K562 (cell line): Measurements from ENCODE around the gene AIM2. TPM values are rescaled to one million over a fixed set of nuclear protein-coding genes. Genes with fewer than 3 reads are reported as not detected.

ENCODE experiments used
- ATAC-seq: fragments of 200-7000 bp; cut with Tn5 transposase; 3 replicates; pipeline ENCODE4 v1.9.1; 2020; ENCODE audit warnings: moderate library complexity
- BruUV-seq: library from RNA; stranded (reverse); fragments of 400-500 nt; replicated peaks from 2 replicates; lab custom pipeline; 2021; lab: Mats Ljungman, UMichigan
- CTCF ChIA-PET: fragments of 300-600 bp; formaldehyde crosslinking; extraction: SDS; loops from one replicate; lab custom pipeline; 2021; ENCODE audit warnings: low intra/inter-chr PET ratio; lab: Yijun Ruan, JAX
- POLR2A ChIA-PET: fragments of 300-600, 350-650 bp; sonication (Branson Sonifier 250); formaldehyde crosslinking; extraction: SDS; loops from one replicate; lab custom pipeline; 2021; ENCODE audit warnings: antibody characterized with exemption, inconsistent platforms; lab: Yijun Ruan, JAX
- DNase-seq, 4 experiments: peaks; one replicate each; pipeline versions ENCODE4 v3.0.0 to v3.0.0-alpha.2; 2011 to 2018; ENCODE audit warnings: low spot score in 3 of 4, mixed read lengths in 3 of 4; ENCODE audit errors: extremely low read depth in 1 of 4
- FAIRE-seq: peaks from 2 replicates; lab custom pipeline; 2011; peaks lifted over from hg19 to GRCh38; lab: Jason Lieb, UNC
- H2AFZ ChIP-seq: 2 replicates; pipeline ENCODE4 v1.6.0; 2011; ENCODE audit warnings: low read depth, low read length, control low read depth, inconsistent platforms
- H3K27ac ChIP-seq: fragments of 200-600 bp; 3 replicates; pipeline ENCODE4 v1.8.0; 2011; ENCODE audit warnings: low read depth, mild to moderate bottlenecking, control low read depth, inconsistent platforms, low read length, moderate library complexity, mixed read lengths; ENCODE audit errors: extremely low read depth
- H3K27me3 ChIP-seq, 2 experiments: fragments of 300-600 bp in 1 of 2; 2 replicates in 1 of 2; 3 replicates in 1 of 2; pipeline versions ENCODE4 v1.6.0 to v1.8.0; 2011; ENCODE audit warnings: inconsistent platforms in 2 of 2, low read length in 2 of 2, mild to moderate bottlenecking in 1 of 2, mixed read lengths in 1 of 2, moderate library complexity in 1 of 2; ENCODE audit not compliant: control insufficient read depth in 2 of 2, insufficient read depth in 2 of 2
- H3K36me3 ChIP-seq: fragments of 300-600 bp; 3 replicates; pipeline ENCODE4 v1.8.0; 2011; ENCODE audit warnings: mild to moderate bottlenecking, low read length, inconsistent platforms; ENCODE audit not compliant: control insufficient read depth, insufficient read depth
- H3K4me1 ChIP-seq, 2 experiments: fragments of 200-600 bp in 1 of 2; replicated peaks in 1 of 2; 2 replicates in 1 of 2; 3 replicates in 1 of 2; pipeline versions ENCODE4 v1.5.1 to v1.8.0; 2011; ENCODE audit warnings: inconsistent platforms in 2 of 2, low read length in 2 of 2, mild to moderate bottlenecking in 1 of 2, mixed read lengths in 1 of 2, moderate library complexity in 1 of 2; ENCODE audit not compliant: control insufficient read depth in 2 of 2, insufficient read depth in 2 of 2
- H3K4me2 ChIP-seq: 2 replicates; pipeline ENCODE4 v1.6.1; 2011; ENCODE audit warnings: low read length, control low read depth, inconsistent platforms, mixed read lengths; ENCODE audit not compliant: insufficient read depth
- H3K4me3 ChIP-seq: fragments of 200-600 bp; sonication (generic), shearing (Covaris generic); 2 replicates; pipeline ENCODE4 v1.5.1; 2016; ENCODE audit warnings: control low read depth, inconsistent platforms
- H3K79me2 ChIP-seq: fragments of 200-600 bp; 3 replicates; pipeline ENCODE4 v1.8.0; 2011; ENCODE audit warnings: low read length, inconsistent platforms; ENCODE audit not compliant: control insufficient read depth, insufficient read depth
- H3K9ac ChIP-seq, 2 experiments: 2 replicates each; pipeline versions ENCODE4 v1.6.0 to v1.6.1; 2011; ENCODE audit warnings: low read depth in 2 of 2, low read length in 2 of 2, control low read depth in 1 of 2, inconsistent platforms in 1 of 2, mild to moderate bottlenecking in 1 of 2, mixed read lengths in 1 of 2; ENCODE audit not compliant: insufficient read depth in 1 of 2
- H3K9me1 ChIP-seq: one replicate; pipeline ENCODE4 v1.6.0; 2011; ENCODE audit warnings: inconsistent platforms, mild to moderate bottlenecking, low read length, moderate library complexity; ENCODE audit not compliant: control insufficient read depth, insufficient read depth
- H3K9me3 ChIP-seq: replicated peaks from 2 replicates; pipeline ENCODE4 v1.5.1; 2011; ENCODE audit warnings: low read depth, low read length, inconsistent platforms; ENCODE audit not compliant: control insufficient read depth, insufficient read depth
- H4K20me1 ChIP-seq: replicated peaks from 2 replicates; pipeline ENCODE4 v1.6.1; 2011; ENCODE audit warnings: low read length, inconsistent platforms, mixed read lengths; ENCODE audit not compliant: control insufficient read depth, insufficient read depth
- CTBP1 ChIP-seq: fragments of 450-650 bp; IDR thresholded peaks from 2 replicates; pipeline ENCODE4 v1.6.1; 2016; ENCODE audit warnings: borderline replicate concordance
- DNMT1 ChIP-seq: fragments of 450-650 bp; IDR thresholded peaks from 2 replicates; pipeline ENCODE4 v1.6.1; 2016; ENCODE audit warnings: antibody characterized with exemption, mild to moderate bottlenecking
- FOSL1 ChIP-seq: fragments of 200-800 bp; sonication (Bioruptor generic); conservative IDR thresholded peaks from 2 replicates; pipeline ENCODE4 v1.6.1; 2016; ENCODE audit warnings: missing genetic modification characterization, missing compliant biosample characterization
- NFIX ChIP-seq: fragments of 250-450 bp; sonication (Bioruptor Pico); IDR thresholded peaks from 2 replicates; pipeline ENCODE4 v1.4.0; 2020; ENCODE audit warnings: low read depth, mild to moderate bottlenecking, moderate library complexity
- PYGO2 ChIP-seq: fragments of 450-650 bp; IDR thresholded peaks from 2 replicates; pipeline ENCODE4 v1.6.1; 2016; ENCODE audit warnings: mild to moderate bottlenecking, missing genetic modification characterization, moderate library complexity, missing compliant biosample characterization
- SMAD1 ChIP-seq: fragments of 150-350 bp; IDR thresholded peaks from 2 replicates; pipeline ENCODE4 v1.6.1; 2014; ENCODE audit warnings: low read length, low read depth; ENCODE audit not compliant: partially characterized antibody
- SMARCE1 ChIP-seq: fragments of 450-650 bp; IDR thresholded peaks from 2 replicates; pipeline ENCODE4 v1.7.1; 2016; ENCODE audit warnings: mild to moderate bottlenecking
- TAF15 ChIP-seq: fragments of 200-400 bp; formaldehyde crosslinking; IDR thresholded peaks from 2 replicates; pipeline ENCODE4 v1.6.1; 2017; ENCODE audit warnings: mild to moderate bottlenecking, low read depth, low read length, moderate library complexity
- ZNF23 ChIP-seq: fragments of 250-450 bp; sonication (Bioruptor Pico); IDR thresholded peaks from 2 replicates; pipeline ENCODE4 v1.4.0; 2020; ENCODE audit warnings: mild to moderate bottlenecking
- WGBS: fragments of 100-300 bp; shearing (Covaris generic); methylation state at CpG from one replicate; pipeline ENCODE4 v1.1.6; 2016; ENCODE audit warnings: low coverage, mixed read lengths; ENCODE audit not compliant: insufficient coverage; ENCODE audit errors: missing lambda C conversion rate; 5-methylcytosine and 5-hydroxymethylcytosine counted together
- in situ Hi-C: fragments of 300-500 bp; cut with MboI; formaldehyde crosslinking; loops from 4 replicates; pipeline ENCODE4 v1.15.0; 2018; ENCODE audit warnings: inconsistent platforms, mixed read lengths
- intact Hi-C: fragments of 100-400 bp; cut with micrococcal nuclease; formaldehyde crosslinking; loops from 2 replicates; pipeline ENCODE4 v1.14.2; 2022
- polyA plus RNA-seq, 8 experiments: library from polyadenylated mRNA; depleted of rRNA in 4 of 8; stranded (reverse) in 5 of 8; unstranded in 3 of 8; fragments of >200 nt; fragmentation: Nextera tagmentation in 2 of 8; fragmentation: Illumina TruSeq in 1 of 8; extraction: Ambion mirVana in 2 of 8; extraction: Trizol in 1 of 8; gene quantifications; 2 replicates each; pipeline versions ENCODE4 v1.2.1 to v1.2.3, GENCODE V29; 2011 to 2014; ENCODE audit warnings: inconsistent platforms in 1 of 8, missing spikeins in 1 of 8
- total RNA-seq, 7 experiments: library from RNA; depleted of rRNA in 6 of 7; stranded (reverse); fragments of >200 nt in 6 of 7; fragmentation: Illumina TruSeq in 2 of 7; extraction: Trizol in 2 of 7; gene quantifications; 2 replicates each; pipeline versions ENCODE4 v1.2.1 to v1.2.3, GENCODE V29; 2011 to 2021; ENCODE audit warnings: low replicate concordance in 1 of 7
- TF ChIP-seq, protein P1 (sequence below): sonication (generic); formaldehyde crosslinking; IDR thresholded peaks from 2 replicates; pipeline ENCODE4 v1.8.0; 2022; ENCODE audit warnings: mild to moderate bottlenecking, missing genetic modification reagents
- TF ChIP-seq, protein P2 (sequence below), 2 experiments: fragments of 450-650 bp; IDR thresholded peaks; 2 replicates each; pipeline ENCODE4 v1.6.1; 2016
- TF ChIP-seq, protein P3 (sequence below): fragments of 450-650 bp; formaldehyde crosslinking; IDR thresholded peaks from 2 replicates; pipeline ENCODE4 v1.4.0; 2020; ENCODE audit warnings: mild to moderate bottlenecking, moderate library complexity
- TF ChIP-seq, protein P4 (sequence below), 2 experiments: fragments of 450-650 bp; conservative IDR thresholded peaks; 2 replicates each; pipeline ENCODE4 v1.6.1; 2017; ENCODE audit warnings: mild to moderate bottlenecking in 2 of 2, moderate library complexity in 2 of 2
- TF ChIP-seq, protein P5 (sequence below): fragments of 150-350 bp; conservative IDR thresholded peaks from 2 replicates; pipeline ENCODE4 v1.6.1; 2014; ENCODE audit warnings: low read length

AIM2 gene
- total and polyA plus RNA-seq, 9 of the 15 experiments (the other 6 are each of a cell fraction or from before 2014, with no cell fraction given): 0.10 to 0.95 (median 0.22) TPM

DNA sequence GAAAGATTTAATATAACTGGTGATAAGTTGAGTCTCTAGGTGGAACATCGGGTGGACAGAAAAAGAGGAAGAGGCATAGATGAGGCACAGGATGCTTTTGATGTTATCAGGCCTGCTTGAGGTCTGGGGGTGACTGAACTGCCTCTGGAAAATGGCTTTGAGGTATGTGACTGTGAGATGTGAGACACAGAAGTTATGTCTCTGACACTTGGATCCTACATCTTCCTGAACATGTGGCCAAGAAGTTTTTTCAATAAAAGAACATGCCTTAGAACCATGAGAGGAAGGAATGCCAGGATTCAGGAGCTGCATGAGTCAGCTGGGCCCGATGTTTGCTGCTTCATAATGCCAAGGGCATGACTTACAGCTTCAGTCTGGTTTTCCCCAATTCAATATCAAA is 11.5 kb upstream of the AIM2 start (continued):
- TF ChIP-seq FOSL1: peak; percentile 50; the same call in 1 of the 2 replicates
- TF ChIP-seq SMARCE1: peak; percentile 57; the same call in 1 of the 2 replicates
- TF ChIP-seq DNMT1: no peak
- TF ChIP-seq NFIX: no peak
- TF ChIP-seq TAF15: no peak
- peak; percentile 74; the same call in 1 of the 2 replicates for TF ChIP-seq CTBP1

DNA sequence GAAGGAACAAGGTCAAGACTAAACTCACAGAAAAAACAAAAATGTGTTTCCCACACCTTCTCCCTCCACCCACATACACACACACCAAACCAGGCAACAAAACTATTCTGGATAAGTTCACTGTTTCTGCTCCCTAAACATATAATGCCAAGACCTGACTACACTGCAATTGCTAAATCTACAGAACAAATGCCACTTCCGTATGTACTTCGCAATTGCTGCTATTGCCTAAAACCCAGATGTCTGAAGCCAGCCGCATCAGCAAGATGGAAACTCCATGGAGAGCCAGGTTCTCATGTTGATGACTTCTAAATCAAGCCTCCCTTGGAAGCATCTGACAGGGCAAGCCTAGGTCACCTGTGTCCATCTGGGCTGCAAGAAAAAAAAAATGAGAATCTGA is 8.3 kb upstream of the AIM2 start:
- Histone ChIP-seq H3K4me1 (no peaks in the 10 kb centered on the region), H3K27me3 (no peaks in the 10 kb centered on the region; a peak in 1 of 5 replicates), H3K9me1 (no peaks in the 10 kb centered on the region), H3K4me3 (no peak overlapping the region), H3K9me3 (no peaks in the 10 kb centered on the region), H2AFZ (no peak overlapping the region), H3K27ac (no peak overlapping the region), H4K20me1 (no peaks in the 10 kb centered on the region), H3K9ac (no peak overlapping the region), H3K4me2 (no peak overlapping the region), H3K79me2 (no peaks in the 10 kb centered on the region), H3K36me3 (no peaks in the 10 kb centered on the region)
- intact Hi-C loops: no loop called here
- no TSS peak for BruUV-seq
- no peak for ATAC-seq
- ChIA-PET CTCF (no interaction called here), POLR2A (interaction anchor here (0.5 kb wide), 1 partner anchor 12 kb away, joined by 3 read pairs; no protein-coding TSS in a partner anchor)
- DNase-seq: no peak
- FAIRE-seq: no peak
- WGBS: 27% methylated on average over 3 of the region's 3 CpGs
- in situ Hi-C loops: no loop called here
- TF ChIP-seq, protein P1, sequence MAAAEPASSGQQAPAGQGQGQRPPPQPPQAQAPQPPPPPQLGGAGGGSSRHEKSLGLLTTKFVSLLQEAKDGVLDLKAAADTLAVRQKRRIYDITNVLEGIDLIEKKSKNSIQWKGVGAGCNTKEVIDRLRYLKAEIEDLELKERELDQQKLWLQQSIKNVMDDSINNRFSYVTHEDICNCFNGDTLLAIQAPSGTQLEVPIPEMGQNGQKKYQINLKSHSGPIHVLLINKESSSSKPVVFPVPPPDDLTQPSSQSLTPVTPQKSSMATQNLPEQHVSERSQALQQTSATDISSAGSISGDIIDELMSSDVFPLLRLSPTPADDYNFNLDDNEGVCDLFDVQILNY (CRISPR knock-in tag): no peak
- TF ChIP-seq, protein P2, sequence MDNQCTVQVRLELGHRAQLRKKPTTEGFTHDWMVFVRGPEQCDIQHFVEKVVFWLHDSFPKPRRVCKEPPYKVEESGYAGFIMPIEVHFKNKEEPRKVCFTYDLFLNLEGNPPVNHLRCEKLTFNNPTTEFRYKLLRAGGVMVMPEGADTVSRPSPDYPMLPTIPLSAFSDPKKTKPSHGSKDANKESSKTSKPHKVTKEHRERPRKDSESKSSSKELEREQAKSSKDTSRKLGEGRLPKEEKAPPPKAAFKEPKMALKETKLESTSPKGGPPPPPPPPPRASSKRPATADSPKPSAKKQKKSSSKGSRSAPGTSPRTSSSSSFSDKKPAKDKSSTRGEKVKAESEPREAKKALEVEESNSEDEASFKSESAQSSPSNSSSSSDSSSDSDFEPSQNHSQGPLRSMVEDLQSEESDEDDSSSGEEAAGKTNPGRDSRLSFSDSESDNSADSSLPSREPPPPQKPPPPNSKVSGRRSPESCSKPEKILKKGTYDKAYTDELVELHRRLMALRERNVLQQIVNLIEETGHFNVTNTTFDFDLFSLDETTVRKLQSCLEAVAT (IDR thresholded peaks at IDR 0.05): no peak
- TF ChIP-seq SMAD1 (no peak), ZNF23 (no peak), PYGO2 (tag) (no peak)
- TF ChIP-seq, protein P3, sequence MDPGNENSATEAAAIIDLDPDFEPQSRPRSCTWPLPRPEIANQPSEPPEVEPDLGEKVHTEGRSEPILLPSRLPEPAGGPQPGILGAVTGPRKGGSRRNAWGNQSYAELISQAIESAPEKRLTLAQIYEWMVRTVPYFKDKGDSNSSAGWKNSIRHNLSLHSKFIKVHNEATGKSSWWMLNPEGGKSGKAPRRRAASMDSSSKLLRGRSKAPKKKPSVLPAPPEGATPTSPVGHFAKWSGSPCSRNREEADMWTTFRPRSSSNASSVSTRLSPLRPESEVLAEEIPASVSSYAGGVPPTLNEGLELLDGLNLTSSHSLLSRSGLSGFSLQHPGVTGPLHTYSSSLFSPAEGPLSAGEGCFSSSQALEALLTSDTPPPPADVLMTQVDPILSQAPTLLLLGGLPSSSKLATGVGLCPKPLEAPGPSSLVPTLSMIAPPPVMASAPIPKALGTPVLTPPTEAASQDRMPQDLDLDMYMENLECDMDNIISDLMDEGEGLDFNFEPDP (CRISPR knock-in tag): no peak
- TF ChIP-seq, protein P4, sequence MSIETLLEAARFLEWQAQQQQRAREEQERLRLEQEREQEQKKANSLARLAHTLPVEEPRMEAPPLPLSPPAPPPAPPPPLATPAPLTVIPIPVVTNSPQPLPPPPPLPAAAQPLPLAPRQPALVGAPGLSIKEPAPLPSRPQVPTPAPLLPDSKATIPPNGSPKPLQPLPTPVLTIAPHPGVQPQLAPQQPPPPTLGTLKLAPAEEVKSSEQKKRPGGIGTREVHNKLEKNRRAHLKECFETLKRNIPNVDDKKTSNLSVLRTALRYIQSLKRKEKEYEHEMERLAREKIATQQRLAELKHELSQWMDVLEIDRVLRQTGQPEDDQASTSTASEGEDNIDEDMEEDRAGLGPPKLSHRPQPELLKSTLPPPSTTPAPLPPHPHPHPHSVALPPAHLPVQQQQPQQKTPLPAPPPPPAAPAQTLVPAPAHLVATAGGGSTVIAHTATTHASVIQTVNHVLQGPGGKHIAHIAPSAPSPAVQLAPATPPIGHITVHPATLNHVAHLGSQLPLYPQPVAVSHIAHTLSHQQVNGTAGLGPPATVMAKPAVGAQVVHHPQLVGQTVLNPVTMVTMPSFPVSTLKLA (conservative IDR thresholded peaks at IDR 0.05): no peak
- TF ChIP-seq, protein P5, sequence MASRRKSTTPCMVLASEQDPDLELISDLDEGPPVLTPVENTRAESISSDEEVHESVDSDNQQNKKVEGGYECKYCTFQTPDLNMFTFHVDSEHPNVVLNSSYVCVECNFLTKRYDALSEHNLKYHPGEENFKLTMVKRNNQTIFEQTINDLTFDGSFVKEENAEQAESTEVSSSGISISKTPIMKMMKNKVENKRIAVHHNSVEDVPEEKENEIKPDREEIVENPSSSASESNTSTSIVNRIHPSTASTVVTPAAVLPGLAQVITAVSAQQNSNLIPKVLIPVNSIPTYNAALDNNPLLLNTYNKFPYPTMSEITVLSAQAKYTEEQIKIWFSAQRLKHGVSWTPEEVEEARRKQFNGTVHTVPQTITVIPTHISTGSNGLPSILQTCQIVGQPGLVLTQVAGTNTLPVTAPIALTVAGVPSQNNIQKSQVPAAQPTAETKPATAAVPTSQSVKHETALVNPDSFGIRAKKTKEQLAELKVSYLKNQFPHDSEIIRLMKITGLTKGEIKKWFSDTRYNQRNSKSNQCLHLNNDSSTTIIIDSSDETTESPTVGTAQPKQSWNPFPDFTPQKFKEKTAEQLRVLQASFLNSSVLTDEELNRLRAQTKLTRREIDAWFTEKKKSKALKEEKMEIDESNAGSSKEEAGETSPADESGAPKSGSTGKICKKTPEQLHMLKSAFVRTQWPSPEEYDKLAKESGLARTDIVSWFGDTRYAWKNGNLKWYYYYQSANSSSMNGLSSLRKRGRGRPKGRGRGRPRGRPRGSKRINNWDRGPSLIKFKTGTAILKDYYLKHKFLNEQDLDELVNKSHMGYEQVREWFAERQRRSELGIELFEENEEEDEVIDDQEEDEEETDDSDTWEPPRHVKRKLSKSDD: no peak
